ENCODE results near the gene CD244. TPM values are rescaled to one million over a fixed set of nuclear protein-coding genes. Genes with fewer than 3 reads are reported as not detected.
"Not testable (repeated sequence)": the region's sequence is repeated elsewhere in the genome, so short reads cannot be mapped to it uniquely, and the experiment has no call there.

Gene CD244
- polyA plus RNA-seq, 2 of the 4 experiments (the other 2 are of a cell fraction): 0.03 TPM; not detected in 1

DNA sequence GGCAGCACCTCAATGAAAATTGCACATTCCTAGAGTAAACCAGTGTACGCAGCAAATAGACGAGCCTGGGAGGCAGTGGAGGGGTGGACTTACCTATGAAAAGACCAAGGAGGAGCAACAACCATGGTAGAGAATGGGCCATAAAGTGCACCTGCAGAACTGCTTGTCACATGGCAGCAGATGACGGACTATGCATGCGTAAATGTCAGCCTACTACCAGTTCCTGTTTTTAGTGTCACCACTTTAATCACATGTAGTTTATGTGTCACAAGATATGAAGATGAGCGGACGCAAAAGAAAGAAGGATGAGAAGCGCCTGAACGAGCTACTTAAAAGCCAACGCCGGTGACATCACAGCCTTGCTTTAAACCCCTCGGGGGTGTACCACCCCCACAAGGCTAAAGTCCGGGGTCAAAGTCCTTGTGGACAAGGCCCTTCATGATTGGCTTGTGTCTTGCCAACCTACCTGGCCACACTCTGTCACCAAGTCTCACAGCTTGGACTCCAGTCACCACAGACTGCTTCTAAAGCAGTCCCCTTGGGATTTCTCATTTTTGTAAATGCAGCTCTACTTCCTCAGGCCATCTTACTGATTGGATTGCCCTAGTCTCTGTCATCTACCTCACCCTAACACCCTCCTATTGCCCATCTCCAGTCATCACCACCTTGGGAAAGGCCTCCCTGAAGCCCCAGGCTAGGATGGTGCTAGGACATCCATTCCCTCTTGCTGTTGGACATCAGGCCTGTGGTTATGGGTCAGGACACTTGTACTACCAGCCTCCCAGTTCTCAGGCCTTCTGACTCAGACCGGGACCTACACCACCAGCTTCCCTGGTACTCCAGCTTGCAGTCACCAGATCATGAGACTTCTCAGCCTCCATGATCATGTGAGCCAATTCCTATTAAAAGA lies 72.7 kb downstream of the CD244 start:
- FAIRE-seq: no peak
- Histone ChIP-seq H3K9me3 (no peaks in the 10 kb centered on the region), H3K4me3 (no peak overlapping the region), H3K4me2 (no peak overlapping the region), H3K4me1 (no peaks in the 10 kb centered on the region), H3K27ac (no peak overlapping the region)
- no peak for DNase-seq (ENCODE audit: low read depth in 1 of 2, low spot score in 1 of 2)
- TF ChIP-seq, protein P1, sequence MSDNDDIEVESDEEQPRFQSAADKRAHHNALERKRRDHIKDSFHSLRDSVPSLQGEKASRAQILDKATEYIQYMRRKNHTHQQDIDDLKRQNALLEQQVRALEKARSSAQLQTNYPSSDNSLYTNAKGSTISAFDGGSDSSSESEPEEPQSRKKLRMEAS (IDR thresholded peaks at IDR 0.05): no peak
- TF ChIP-seq, protein P2, sequence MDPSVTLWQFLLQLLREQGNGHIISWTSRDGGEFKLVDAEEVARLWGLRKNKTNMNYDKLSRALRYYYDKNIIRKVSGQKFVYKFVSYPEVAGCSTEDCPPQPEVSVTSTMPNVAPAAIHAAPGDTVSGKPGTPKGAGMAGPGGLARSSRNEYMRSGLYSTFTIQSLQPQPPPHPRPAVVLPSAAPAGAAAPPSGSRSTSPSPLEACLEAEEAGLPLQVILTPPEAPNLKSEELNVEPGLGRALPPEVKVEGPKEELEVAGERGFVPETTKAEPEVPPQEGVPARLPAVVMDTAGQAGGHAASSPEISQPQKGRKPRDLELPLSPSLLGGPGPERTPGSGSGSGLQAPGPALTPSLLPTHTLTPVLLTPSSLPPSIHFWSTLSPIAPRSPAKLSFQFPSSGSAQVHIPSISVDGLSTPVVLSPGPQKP (IDR thresholded peaks at IDR 0.05; ENCODE audit: low read depth, low read length): no peak
- TF ChIP-seq CEBPB (IDR thresholded peaks at IDR 0.05) (no peak), RARB (CRISPR knock-in tag; IDR thresholded peaks at IDR 0.05) (no peak), CHD4 (IDR thresholded peaks at IDR 0.05; ENCODE audit: borderline replicate concordance) (no peak), ZFP36 (IDR thresholded peaks at IDR 0.05; ENCODE audit: borderline replicate concordance, partially characterized antibody) (no peak), KDM5A (IDR thresholded peaks at IDR 0.05) (no peak), MAFK (IDR thresholded peaks at IDR 0.05; ENCODE audit: partially characterized antibody) (no peak), HOXB5 (CRISPR knock-in tag; IDR thresholded peaks at IDR 0.05) (no peak), ZNF302 (CRISPR knock-in tag; IDR thresholded peaks at IDR 0.05) (no peak), MAZ (IDR thresholded peaks at IDR 0.05; ENCODE audit: borderline replicate concordance, low read depth, low read length) (no peak), TFCP2L1 (CRISPR knock-in tag; IDR thresholded peaks at IDR 0.05) (no peak), RCOR1 (IDR thresholded peaks at IDR 0.05; ENCODE audit: low read depth, low read length) (no peak), SREBF2 (IDR thresholded peaks at IDR 0.05) (no peak)
- TF ChIP-seq, protein P3, sequence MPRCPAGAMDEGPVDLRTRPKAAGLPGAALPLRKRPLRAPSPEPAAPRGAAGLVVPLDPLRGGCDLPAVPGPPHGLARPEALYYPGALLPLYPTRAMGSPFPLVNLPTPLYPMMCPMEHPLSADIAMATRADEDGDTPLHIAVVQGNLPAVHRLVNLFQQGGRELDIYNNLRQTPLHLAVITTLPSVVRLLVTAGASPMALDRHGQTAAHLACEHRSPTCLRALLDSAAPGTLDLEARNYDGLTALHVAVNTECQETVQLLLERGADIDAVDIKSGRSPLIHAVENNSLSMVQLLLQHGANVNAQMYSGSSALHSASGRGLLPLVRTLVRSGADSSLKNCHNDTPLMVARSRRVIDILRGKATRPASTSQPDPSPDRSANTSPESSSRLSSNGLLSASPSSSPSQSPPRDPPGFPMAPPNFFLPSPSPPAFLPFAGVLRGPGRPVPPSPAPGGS (IDR thresholded peaks at IDR 0.05): no peak
- TF ChIP-seq, protein P4, sequence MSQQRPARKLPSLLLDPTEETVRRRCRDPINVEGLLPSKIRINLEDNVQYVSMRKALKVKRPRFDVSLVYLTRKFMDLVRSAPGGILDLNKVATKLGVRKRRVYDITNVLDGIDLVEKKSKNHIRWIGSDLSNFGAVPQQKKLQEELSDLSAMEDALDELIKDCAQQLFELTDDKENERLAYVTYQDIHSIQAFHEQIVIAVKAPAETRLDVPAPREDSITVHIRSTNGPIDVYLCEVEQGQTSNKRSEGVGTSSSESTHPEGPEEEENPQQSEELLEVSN (IDR thresholded peaks at IDR 0.05; ENCODE audit: borderline replicate concordance, low read depth): no peak
- POLR2A ChIA-PET: no interaction called here
- 74% methylated on average over 13 of the region's 13 CpGs for WGBS (ENCODE audit: missing lambda C conversion rate)
- ATAC-seq: peak in 1 of 2 experiments; percentile 43; a peak in 3 of 6 replicates
- CTCF ChIA-PET: interaction anchor here (1.2 to 2.7 kb wide), 4 partner anchors 10 to 45 kb away, joined by 3 to 11 read pairs (median 6); no protein-coding TSS in a partner anchor

DNA sequence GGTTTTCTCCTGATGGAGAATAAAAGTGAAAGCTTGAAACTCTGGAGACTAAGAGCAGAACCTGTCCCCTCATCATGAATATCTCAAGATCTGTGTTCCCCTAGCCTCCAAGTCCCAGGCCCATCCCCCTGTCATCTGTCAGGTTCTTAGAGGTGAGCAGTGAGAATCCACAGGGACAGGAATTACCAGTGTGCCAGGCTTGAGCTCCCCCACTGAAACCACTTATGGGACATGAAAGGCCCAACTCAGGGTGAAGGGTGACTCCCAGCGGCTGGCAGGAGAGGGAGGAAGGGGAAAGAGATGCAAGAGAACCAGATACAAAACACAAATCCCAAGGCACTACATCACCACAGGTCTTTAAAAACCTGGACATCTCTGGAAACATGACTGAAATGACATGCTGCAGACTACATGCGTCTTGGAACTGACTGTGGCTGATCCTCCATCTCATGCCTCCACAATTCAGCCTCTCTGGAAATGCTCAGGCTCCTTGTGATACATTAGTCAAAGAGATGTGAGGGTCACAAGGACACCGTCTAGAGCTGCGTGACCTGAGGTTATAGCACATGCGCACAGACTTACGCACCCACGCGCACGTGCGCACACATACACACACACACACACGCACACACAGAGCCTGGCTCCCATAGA lies 73.5 kb downstream of the CD244 start:
- ChIA-PET POLR2A (no interaction called here), CTCF (interaction anchor here (0.6 to 2.7 kb wide), 2 partner anchors 9 to 10 kb away, joined by 3 to 11 read pairs; no protein-coding TSS in a partner anchor)
- H3K4me3 ChIP-seq: no peak overlapping the region
- FAIRE-seq: no peak
- no peak overlapping the region for H3K27ac ChIP-seq
- H3K4me1 ChIP-seq: no peaks in the 10 kb centered on the region
- no peak for DNase-seq (ENCODE audit: low read depth in 1 of 2, low spot score in 1 of 2)
- H3K9me3 ChIP-seq: no peaks in the 10 kb centered on the region
- no peak for TF ChIP-seq NFE2L2 (conservative IDR thresholded peaks at IDR 0.05; ENCODE audit: low read length)
- no peak for TF ChIP-seq CBX8 (IDR thresholded peaks at IDR 0.05)
- TF ChIP-seq HOXB13 (CRISPR knock-in tag; IDR thresholded peaks at IDR 0.05; ENCODE audit: low read depth): no peak
- no peak for TF ChIP-seq HDAC2 (IDR thresholded peaks at IDR 0.05)
- no peak for TF ChIP-seq POLR2A (IDR thresholded peaks at IDR 0.05; ENCODE audit: low read length)
- no peak for ATAC-seq
- WGBS (ENCODE audit: missing lambda C conversion rate): 84% methylated on average over 11 of the region's 11 CpGs
- H3K4me2 ChIP-seq: no peak overlapping the region

DNA sequence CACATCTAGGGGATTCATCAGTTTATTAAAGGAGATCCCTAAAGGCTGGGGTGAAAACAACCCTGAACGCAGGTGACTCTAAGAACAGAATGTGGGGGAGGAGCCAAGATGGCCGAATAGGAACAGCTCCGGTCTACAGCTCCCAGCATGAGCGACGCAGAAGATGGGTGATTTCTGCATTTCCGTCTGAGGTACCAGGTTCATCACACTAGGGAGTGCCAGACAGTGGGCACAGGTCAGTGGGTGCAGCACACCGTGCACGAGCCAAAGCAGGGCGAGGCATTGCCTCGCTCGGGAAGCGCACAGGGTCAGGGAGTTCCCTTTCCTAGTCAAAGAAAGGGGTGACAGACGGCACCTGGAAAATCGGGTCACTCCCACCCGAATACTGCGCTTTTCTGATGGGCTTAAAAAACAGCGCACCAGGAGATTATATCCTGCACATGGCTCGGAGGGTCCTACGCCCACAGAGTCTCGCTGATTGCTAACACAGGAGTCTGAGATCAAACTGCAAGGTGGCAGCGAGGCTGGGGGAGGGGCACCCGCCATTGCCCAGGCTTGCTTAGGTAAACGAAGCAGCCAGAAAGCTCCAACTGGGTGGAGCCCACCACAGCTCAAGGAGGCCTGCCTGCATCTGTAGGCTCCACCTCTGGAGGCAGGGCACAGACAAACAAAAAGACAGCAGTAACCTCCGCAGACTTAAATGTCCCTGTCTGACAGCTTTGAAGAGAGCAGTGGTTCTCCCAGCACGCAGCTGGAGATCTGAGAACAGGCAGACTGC lies 79.5 kb downstream of the CD244 start:
- FAIRE-seq; POLR2A ChIA-PET; DNase-seq (ENCODE audit: low read depth in 1 of 2, low spot score in 1 of 2); ATAC-seq; H3K4me3 ChIP-seq; H3K4me2 ChIP-seq; H3K4me1 ChIP-seq; H3K27ac ChIP-seq; H3K9me3 ChIP-seq; CTCF ChIA-PET: not testable (repeated sequence)
- WGBS (ENCODE audit: missing lambda C conversion rate): 71% methylated on average over 15 of the region's 25 CpGs
